ENCODE data around the gene KIAA0825. TPM values are rescaled to one million over a fixed set of nuclear protein-coding genes. Genes with fewer than 3 reads are reported as not detected.

Gene KIAA0825
- polyA plus RNA-seq, 1 donor from 2014 or later, result 5.1 TPM

GRCh38 chr5:94645053-94645452, 26.6 kb upstream of the KIAA0825 start:
- H3K4me3 ChIP-seq (ENCODE audit: low read length), result no peak overlapping the region
- no peaks in the 10 kb centered on the region for H3K27me3 ChIP-seq (ENCODE audit: insufficient read depth, low read depth, low read length)
- H3K36me3 ChIP-seq (ENCODE audit: insufficient read depth, low read length), result no peaks in the 10 kb centered on the region
- no peaks in the 10 kb centered on the region for H3K9me3 ChIP-seq (ENCODE audit: low read length)
- no peaks in the 10 kb centered on the region for H4K20me1 ChIP-seq (ENCODE audit: insufficient read depth)
- no peaks in the 10 kb centered on the region for H3K9me2 ChIP-seq (ENCODE audit: insufficient read depth, low read length)
- H3K9ac ChIP-seq (ENCODE audit: low read length), result no peak overlapping the region
- H3K4me2 ChIP-seq (ENCODE audit: low read length), result no peak overlapping the region
- TF ChIP-seq EZH2 (IDR thresholded peaks at IDR 0.05; ENCODE audit: borderline replicate concordance, insufficient read depth, low read length, poor library complexity, severe bottlenecking) (no peak), SMC3 (conservative IDR thresholded peaks at IDR 0.05; ENCODE audit: poor library complexity) (no peak), TAF1 (IDR thresholded peaks at IDR 0.05; ENCODE audit: low read depth) (no peak), MXI1 (conservative IDR thresholded peaks at IDR 0.05; ENCODE audit: poor library complexity, severe bottlenecking) (no peak), REST (IDR thresholded peaks at IDR 0.05; ENCODE audit: borderline replicate concordance) (no peak), CTCF (IDR thresholded peaks at IDR 0.05; ENCODE audit: poor library complexity, severe bottlenecking) (no peak), RAD21 (conservative IDR thresholded peaks at IDR 0.05) (no peak), EP300 (conservative IDR thresholded peaks at IDR 0.05; ENCODE audit: poor library complexity, severe bottlenecking) (no peak), POLR2AphosphoS5 (IDR thresholded peaks at IDR 0.05) (no peak)
- H2AFZ ChIP-seq (ENCODE audit: low read depth, low read length), result no peak overlapping the region
- no peaks in the 10 kb centered on the region for H3F3A ChIP-seq (ENCODE audit: insufficient read depth, low read length, poor library complexity, severe bottlenecking)
- no peak overlapping the region for H3K27ac ChIP-seq (ENCODE audit: low read length)
- no peaks in the 10 kb centered on the region for H3K79me2 ChIP-seq (replicated peaks; ENCODE audit: insufficient read depth, low read length)

GRCh38 chr5:94640176-94640575, 21.8 kb upstream of the KIAA0825 start:
- no peaks in the 10 kb centered on the region for H3K36me3 ChIP-seq (ENCODE audit: insufficient read depth, low read length)
- H3K27me3 ChIP-seq (ENCODE audit: insufficient read depth, low read depth, low read length), result no peaks in the 10 kb centered on the region
- no peak overlapping the region for H3K9ac ChIP-seq (ENCODE audit: low read length)
- H3K9me2 ChIP-seq (ENCODE audit: insufficient read depth, low read length), result no peaks in the 10 kb centered on the region
- no peak overlapping the region for H3K27ac ChIP-seq (ENCODE audit: low read length)
- no peak overlapping the region for H3K4me3 ChIP-seq (ENCODE audit: low read length)
- TF ChIP-seq REST (IDR thresholded peaks at IDR 0.05; ENCODE audit: borderline replicate concordance) (no peak), CTCF (IDR thresholded peaks at IDR 0.05; ENCODE audit: poor library complexity, severe bottlenecking) (no peak), MXI1 (conservative IDR thresholded peaks at IDR 0.05; ENCODE audit: poor library complexity, severe bottlenecking) (no peak), RAD21 (conservative IDR thresholded peaks at IDR 0.05) (no peak), SMC3 (conservative IDR thresholded peaks at IDR 0.05; ENCODE audit: poor library complexity) (no peak), EZH2 (IDR thresholded peaks at IDR 0.05; ENCODE audit: borderline replicate concordance, insufficient read depth, low read length, poor library complexity, severe bottlenecking) (no peak), POLR2AphosphoS5 (IDR thresholded peaks at IDR 0.05) (no peak), EP300 (conservative IDR thresholded peaks at IDR 0.05; ENCODE audit: poor library complexity, severe bottlenecking) (no peak), TAF1 (IDR thresholded peaks at IDR 0.05; ENCODE audit: low read depth) (no peak)
- no peaks in the 10 kb centered on the region for H3K9me3 ChIP-seq (ENCODE audit: low read length)
- H3K4me2 ChIP-seq (ENCODE audit: low read length), result no peak overlapping the region
- H2AFZ ChIP-seq (ENCODE audit: low read depth, low read length), result no peak overlapping the region
- no peaks in the 10 kb centered on the region for H3K79me2 ChIP-seq (replicated peaks; ENCODE audit: insufficient read depth, low read length)
- no peaks in the 10 kb centered on the region for H3F3A ChIP-seq (ENCODE audit: insufficient read depth, low read length, poor library complexity, severe bottlenecking)
- no peaks in the 10 kb centered on the region for H4K20me1 ChIP-seq (ENCODE audit: insufficient read depth)
